COR-L47 (cell line): ENCODE measurements around the gene USP20.
"Not testable (repeated sequence)": the region's sequence is repeated elsewhere in the genome, so short reads cannot be mapped to it uniquely, and the experiment has no call there.

Source experiments
- DNase-seq: peaks from one replicate; lab custom pipeline; 2025; lab: John Stamatoyannopoulos, UW

The USP20 gene

GRCh38 chr9:129890718-129891299, 55.6 kb downstream of the USP20 start:
- DNase-seq: not testable (repeated sequence)

GRCh38 chr9:129891569-129891968, 56.3 kb downstream of the USP20 start:
- no peak for DNase-seq

GRCh38 chr9:129894120-129894823, 59.0 kb downstream of the USP20 start:
- no peak for DNase-seq

- DNase-seq: no peak
Measured at GRCh38 chr9:129895376-129896268, 60.4 kb downstream of the USP20 start.

GRCh38 chr9:129897263-129897662, 62.0 kb downstream of the USP20 start:
- DNase-seq: no peak

GRCh38 chr9:129898185-129898584, 62.9 kb downstream of the USP20 start:
- no peak for DNase-seq

- DNase-seq: no peak
Measured at GRCh38 chr9:129899620-129900019, 64.4 kb downstream of the USP20 start.

GRCh38 chr9:129900263-129901027, 65.2 kb downstream of the USP20 start:
- no peak for DNase-seq

- DNase-seq: no peak
Measured at GRCh38 chr9:129901993-129902739, 66.9 kb downstream of the USP20 start.

GRCh38 chr9:129902740-129903134, 67.5 kb downstream of the USP20 start:
- no peak for DNase-seq

GRCh38 chr9:129904734-129905133, 69.5 kb downstream of the USP20 start:
- no peak for DNase-seq

GRCh38 chr9:129906298-129906697, 71.0 kb downstream of the USP20 start:
- no peak for DNase-seq

- no peak for DNase-seq
Measured at GRCh38 chr9:129907201-129907600, 71.9 kb downstream of the USP20 start.

- no peak for DNase-seq
Measured at GRCh38 chr9:129908906-129909305, 73.6 kb downstream of the USP20 start.

GRCh38 chr9:129909851-129910250, 74.6 kb downstream of the USP20 start:
- DNase-seq: no peak

GRCh38 chr9:129910628-129911567, 75.6 kb downstream of the USP20 start:
- no peak for DNase-seq

GRCh38 chr9:129914051-129914450, 78.8 kb downstream of the USP20 start:
- DNase-seq: no peak

- DNase-seq: no peak
Measured at GRCh38 chr9:129916707-129917106, 81.4 kb downstream of the USP20 start.

GRCh38 chr9:129918296-129918950, 83.2 kb downstream of the USP20 start:
- DNase-seq: no peak

GRCh38 chr9:129919277-129919676, 84.0 kb downstream of the USP20 start:
- DNase-seq: no peak
